Fibroblast of the aortic adventitia (primary cell): Measurements from ENCODE around the gene EML4. TPM values are rescaled to one million over a fixed set of nuclear protein-coding genes. Genes with fewer than 3 reads are reported as not detected.

Source experiments
- DNase-seq: peaks from one replicate; pipeline ENCODE4 v3.0.0-alpha.2; 2010; ENCODE audit warnings: low read depth
- H3K4me3 ChIP-seq: 2 replicates; pipeline ENCODE4 v1.5.1; 2011; ENCODE audit warnings: low read depth, mild to moderate bottlenecking, control low read depth, low read length, moderate library complexity
- CTCF ChIP-seq: IDR thresholded peaks from 2 replicates; pipeline ENCODE4 v1.5.1; 2011; ENCODE audit warnings: mild to moderate bottlenecking, low read length, control low read depth, inconsistent platforms; ENCODE audit not compliant: insufficient read depth
- total RNA-seq: library from RNA; depleted of rRNA; stranded (reverse); fragments of >200 nt; gene quantifications from 2 replicates; pipeline ENCODE4 v1.2.3, GENCODE V29; 2012; ENCODE audit warnings: low replicate concordance

EML4 gene
- total RNA-seq, 1 donor, result 50.9 TPM

- no peak overlapping the region for H3K4me3 ChIP-seq
- TF ChIP-seq CTCF, result no peak
- DNase-seq, result no peak
These were observed 7.7 kb upstream of the EML4 start for GRCh38 chr2:42161444-42161843.

- no peak for TF ChIP-seq CTCF
- no peak for DNase-seq
- no peak overlapping the region for H3K4me3 ChIP-seq
These were observed 5.6 kb upstream of the EML4 start for GRCh38 chr2:42163444-42164045.

- H3K4me3 ChIP-seq, result no peak overlapping the region
- TF ChIP-seq CTCF, result no peak
- no peak for DNase-seq
These were observed 5.1 kb upstream of the EML4 start for GRCh38 chr2:42164046-42164445.

GRCh38 chr2:42164971-42165370, 4.2 kb upstream of the EML4 start:
- TF ChIP-seq CTCF, result no peak
- no peak overlapping the region for H3K4me3 ChIP-seq
- DNase-seq, result no peak

- H3K4me3 ChIP-seq, result no peak overlapping the region
- peak; percentile 40 for DNase-seq
- TF ChIP-seq CTCF, result no peak
These were observed 1.7 kb upstream of the EML4 start for GRCh38 chr2:42167458-42167857.

GRCh38 chr2:42168459-42169099, 574 bp upstream of the EML4 start:
- peak overlapping the region; percentile 41 for H3K4me3 ChIP-seq
- DNase-seq, result no peak
- TF ChIP-seq CTCF, result no peak
